ENCODE data around the gene OR10Z1. TPM values are rescaled to one million over a fixed set of nuclear protein-coding genes. Genes with fewer than 3 reads are reported as not detected.

Gene OR10Z1
- total RNA-seq, 1 experiment from 2014 or later = not detected

Other genes starting within 250 kb of the OR10Z1 start
- not detected in 3 replicates for gene OR10T2, start 205.8 kb upstream of the OR10Z1 start, total RNA-seq (2021)
- gene OR10K2, start 179.0 kb upstream of the OR10Z1 start, total RNA-seq (2021) = not detected in 3 replicates
- not detected in 3 replicates for gene OR10K1, start 143.4 kb upstream of the OR10Z1 start, total RNA-seq (2021)
- not detected in 3 replicates for gene OR10R2, start 133.0 kb upstream of the OR10Z1 start, total RNA-seq (2021)
- not detected in 3 replicates for gene OR6Y1, start 50.9 kb upstream of the OR10Z1 start, total RNA-seq (2021)
- not detected in 3 replicates for gene OR6P1, start 34.7 kb upstream of the OR10Z1 start, total RNA-seq (2021)
- gene OR10X1, start 25.4 kb upstream of the OR10Z1 start, total RNA-seq (2021) = not detected in 3 replicates
- gene SPTA1, start 81.4 kb downstream of the OR10Z1 start, total RNA-seq (2021) = 0.02 to 0.11 TPM (median 0.09 TPM) in 3 replicates
- not detected in 3 replicates for gene OR6K2, start 95.4 kb downstream of the OR10Z1 start, total RNA-seq (2021)
- gene OR6K3, start 115.5 kb downstream of the OR10Z1 start, total RNA-seq (2021) = not detected in 3 replicates
- gene OR6K6, start 149.5 kb downstream of the OR10Z1 start, total RNA-seq (2021) = not detected in 3 replicates
- not detected in 3 replicates for gene OR6N1, start 166.9 kb downstream of the OR10Z1 start, total RNA-seq (2021)
- not detected in 3 replicates for gene OR6N2, start 175.9 kb downstream of the OR10Z1 start, total RNA-seq (2021)
- 0.09 TPM in 1 of 3 replicates, not detected in the others for gene MNDA, start 226.1 kb downstream of the OR10Z1 start, total RNA-seq (2021)